Mucosa of descending colon (tissue), 3 donors: ENCODE measurements around the gene IP6K1. TPM values are rescaled to one million over a fixed set of nuclear protein-coding genes. Genes with fewer than 3 reads are reported as not detected.

Source experiments
- ATAC-seq: fragments of 200-7000 bp; cut with Tn5 transposase; one replicate; pipeline ENCODE4 v1.9.1; 2020; ENCODE audit warnings: mild to moderate bottlenecking, moderate library complexity
- DNase-seq, 3 donors: peaks; one replicate each; pipeline ENCODE4 v3.0.0-alpha.2; 2020
- H3K36me3 ChIP-seq: fragments of 200-600 bp; one replicate; pipeline ENCODE4 v1.8.0; 2021; ENCODE audit warnings: low read depth, mild to moderate bottlenecking
- H3K4me1 ChIP-seq: fragments of 200-600 bp; one replicate; pipeline ENCODE4 v1.8.0; 2021; ENCODE audit warnings: low read depth, mild to moderate bottlenecking
- H3K4me3 ChIP-seq: fragments of 200-600 bp; one replicate; pipeline ENCODE4 v1.8.0; 2021; ENCODE audit warnings: mild to moderate bottlenecking
- H3K9me3 ChIP-seq: fragments of 200-600 bp; one replicate; pipeline ENCODE4 v1.8.0; 2021; ENCODE audit warnings: mild to moderate bottlenecking
- CTCF ChIP-seq: fragments of 200-600 bp; IDR thresholded peaks from one replicate; pipeline ENCODE4 v1.8.0; 2022; ENCODE audit warnings: antibody characterized with exemption, mild to moderate bottlenecking
- intact Hi-C, 2 donors: fragments of 100-400 bp; cut with DNase I in 1 of 2; cut with micrococcal nuclease in 1 of 2; formaldehyde crosslinking; loops; one replicate each; pipeline versions ENCODE4 v1.11.0 to v1.11.1; 2022; cut with DNase I, micrococcal nuclease
- total RNA-seq, 3 donors: library from RNA; stranded (reverse); fragmentation: NEBNext Ultra II Directional in 2 of 3; extraction: Animal tissue kit (Norgen Biotek cat#: 25700) in 2 of 3; gene quantifications; one replicate each; pipeline versions ENCODE4 v1.2.1 to v1.2.4, GENCODE V29; 2021 to 2023
- donor health status: DM: no; HTN: no; CAD: no; lungs with moderate emphysema.
- donor health status: DM: no; HTN: no; CAD: no.
- donor health status: DM: no; HTN: yes; CAD: no.

IP6K1 gene
- total RNA-seq, 3 donors from 2014 or later, result 33.1 to 52.5 (median 39.5) TPM

- Histone ChIP-seq H3K4me1 (no peaks in the 10 kb centered on the region), H3K36me3 (peaks cover 5% of the 10 kb centered on the region), H3K4me3 (no peak overlapping the region), H3K9me3 (no peaks in the 10 kb centered on the region)
- DNase-seq (no peak), ATAC-seq (no peak)
- intact Hi-C loops, result no loop called here
- no peak for TF ChIP-seq CTCF
Measured at GRCh38 chr3:49704629-49705028, 81.7 kb downstream of the IP6K1 start.

- TF ChIP-seq CTCF, result no peak
- no peak for DNase-seq
- no peak for ATAC-seq
- Histone ChIP-seq H3K4me1 (no peaks in the 10 kb centered on the region), H3K4me3 (no peak overlapping the region), H3K36me3 (peaks cover 5% of the 10 kb centered on the region), H3K9me3 (no peaks in the 10 kb centered on the region)
- intact Hi-C loops, result no loop called here
Measured at GRCh38 chr3:49703956-49704355, 82.4 kb downstream of the IP6K1 start.

GRCh38 chr3:49703443-49703927, 82.9 kb downstream of the IP6K1 start:
- no peaks in the 10 kb centered on the region for H3K9me3 ChIP-seq
- no peak overlapping the region for H3K4me3 ChIP-seq
- no peaks in the 10 kb centered on the region for H3K4me1 ChIP-seq
- TF ChIP-seq CTCF, result peak; percentile 76
- intact Hi-C loops, result no loop called here
- peak in 2 of 3 donors; percentile 70 to 76 for DNase-seq
- ATAC-seq, result peak; percentile 89
- H3K36me3 ChIP-seq, result peaks cover 5% of the 10 kb centered on the region

- H3K36me3 ChIP-seq, result peaks cover 5% of the 10 kb centered on the region
- H3K4me3 ChIP-seq, result no peak overlapping the region
- DNase-seq, result no peak
- H3K9me3 ChIP-seq, result no peaks in the 10 kb centered on the region
- no peak for TF ChIP-seq CTCF
- intact Hi-C loops, result no loop called here
- no peak for ATAC-seq
- H3K4me1 ChIP-seq, result no peaks in the 10 kb centered on the region
Measured at GRCh38 chr3:49702672-49703071, 83.7 kb downstream of the IP6K1 start.

GRCh38 chr3:49701388-49702077, 84.8 kb downstream of the IP6K1 start:
- TF ChIP-seq CTCF, result no peak
- Histone ChIP-seq H3K36me3 (peaks cover 5% of the 10 kb centered on the region), H3K4me1 (no peaks in the 10 kb centered on the region), H3K4me3 (no peak overlapping the region), H3K9me3 (no peaks in the 10 kb centered on the region)
- ATAC-seq (no peak), DNase-seq (no peak)
- intact Hi-C loops, result no loop called here
